AG04450 (cell line): ENCODE measurements around the gene CDK4. TPM values are rescaled to one million over a fixed set of nuclear protein-coding genes. Genes with fewer than 3 reads are reported as not detected.
"Not testable (repeated sequence)": the region's sequence is repeated elsewhere in the genome, so short reads cannot be mapped to it uniquely, and the experiment has no call there.

Experiments used
- CTCF ChIA-PET: fragments of 300-600, 350-600 bp; formaldehyde crosslinking; extraction: SDS; loops from one replicate; lab custom pipeline; 2022; ENCODE audit warnings: antibody characterized with exemption, inconsistent platforms; lab: Charles Lee
- POLR2A ChIA-PET: fragments of 350-600 bp; formaldehyde crosslinking; extraction: SDS; loops from one replicate; lab custom pipeline; 2021; ENCODE audit warnings: antibody characterized with exemption, inconsistent platforms; lab: Yijun Ruan, JAX
- DNase-seq: peaks from one replicate; pipeline ENCODE4 v3.0.0-alpha.2; 2011; ENCODE audit warnings: low read depth, low spot score
- H3K27ac ChIP-seq: one replicate; pipeline ENCODE4 v1.5.1; 2012; ENCODE audit warnings: low read depth, low read length, control low read depth
- H3K27me3 ChIP-seq: one replicate; pipeline ENCODE4 v1.6.0; 2012; ENCODE audit warnings: low read length; ENCODE audit not compliant: control insufficient read depth, insufficient read depth
- H3K4me3 ChIP-seq: 2 replicates; pipeline ENCODE4 v1.5.1; 2011; ENCODE audit warnings: mild to moderate bottlenecking, low read depth, low read length, control low read depth
- H3K9me3 ChIP-seq: 2 replicates; pipeline ENCODE4 v1.5.1; 2012; ENCODE audit warnings: low read length; ENCODE audit not compliant: control insufficient read depth, insufficient read depth
- CTCF ChIP-seq: IDR thresholded peaks from 2 replicates; pipeline ENCODE4 v1.5.1; 2011; ENCODE audit warnings: low read depth, low read length, control low read depth, inconsistent platforms
- polyA plus RNA-seq: library from polyadenylated mRNA; depleted of rRNA; stranded (reverse); fragments of >200 nt; gene quantifications from 2 replicates; pipeline ENCODE4 v1.2.3, GENCODE V29; 2011

CDK4 gene
- polyA plus RNA-seq, 1 experiment = 251 TPM

DNA sequence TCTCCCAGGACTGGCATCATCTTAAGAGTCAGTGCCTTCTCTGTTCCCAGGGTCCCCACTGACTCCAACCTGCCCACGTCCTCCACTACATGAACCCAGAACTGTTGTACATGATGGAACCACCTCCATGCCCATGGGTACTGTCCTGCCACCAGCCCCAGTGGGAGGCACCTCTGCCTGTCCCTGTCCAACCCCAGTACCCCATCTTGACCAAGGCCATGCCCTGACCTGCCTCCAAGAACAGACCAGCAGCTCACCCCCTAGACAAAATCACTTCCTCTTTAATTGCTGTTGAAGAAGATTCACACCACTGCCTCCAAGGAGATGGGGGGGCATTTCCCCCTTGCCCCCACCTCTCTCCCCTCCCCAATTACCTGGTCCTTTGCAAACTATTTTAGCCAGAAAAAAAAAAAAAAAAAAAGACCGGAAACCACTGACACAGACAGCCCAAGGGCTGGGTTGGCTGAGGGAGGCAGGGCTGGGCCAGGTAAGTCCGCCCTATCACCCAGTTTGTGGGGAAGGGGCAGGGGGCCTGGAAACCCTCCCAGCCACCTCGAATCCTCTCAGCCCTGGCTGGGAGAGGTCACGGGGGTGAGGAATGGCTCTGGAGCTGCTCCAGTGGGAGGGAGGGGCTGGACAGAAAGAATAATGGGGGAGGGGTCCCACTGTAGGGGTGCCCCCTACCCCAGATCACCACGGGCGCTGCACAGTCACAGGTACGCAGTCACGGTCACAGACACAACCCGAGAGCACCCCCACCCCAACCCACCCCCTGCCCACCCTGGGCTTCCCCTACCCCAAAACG lies 27.0 kb downstream of the CDK4 start:
- POLR2A ChIA-PET = interaction anchor here (0.6 to 1.7 kb wide), 3 partner anchors 11 to 20 kb away, joined by 3 to 10 read pairs (median 3); partner anchors contain the start of gene TSPAN31
- no peak for TF ChIP-seq CTCF
- Histone ChIP-seq H3K9me3 (peaks cover 5% of the 10 kb centered on the region; the same call in 1 of the 2 replicates), H3K27ac (no peak overlapping the region), H3K27me3 (peaks cover 3% of the 10 kb centered on the region), H3K4me3 (no peak overlapping the region)
- no peak for DNase-seq
- CTCF ChIA-PET = interaction anchor here (0.7 to 2.4 kb wide), 15 partner anchors 10 to 198 kb away, joined by 3 to 19 read pairs (median 4); partner anchors contain the start of genes ARHGEF25 and CDK4

DNA sequence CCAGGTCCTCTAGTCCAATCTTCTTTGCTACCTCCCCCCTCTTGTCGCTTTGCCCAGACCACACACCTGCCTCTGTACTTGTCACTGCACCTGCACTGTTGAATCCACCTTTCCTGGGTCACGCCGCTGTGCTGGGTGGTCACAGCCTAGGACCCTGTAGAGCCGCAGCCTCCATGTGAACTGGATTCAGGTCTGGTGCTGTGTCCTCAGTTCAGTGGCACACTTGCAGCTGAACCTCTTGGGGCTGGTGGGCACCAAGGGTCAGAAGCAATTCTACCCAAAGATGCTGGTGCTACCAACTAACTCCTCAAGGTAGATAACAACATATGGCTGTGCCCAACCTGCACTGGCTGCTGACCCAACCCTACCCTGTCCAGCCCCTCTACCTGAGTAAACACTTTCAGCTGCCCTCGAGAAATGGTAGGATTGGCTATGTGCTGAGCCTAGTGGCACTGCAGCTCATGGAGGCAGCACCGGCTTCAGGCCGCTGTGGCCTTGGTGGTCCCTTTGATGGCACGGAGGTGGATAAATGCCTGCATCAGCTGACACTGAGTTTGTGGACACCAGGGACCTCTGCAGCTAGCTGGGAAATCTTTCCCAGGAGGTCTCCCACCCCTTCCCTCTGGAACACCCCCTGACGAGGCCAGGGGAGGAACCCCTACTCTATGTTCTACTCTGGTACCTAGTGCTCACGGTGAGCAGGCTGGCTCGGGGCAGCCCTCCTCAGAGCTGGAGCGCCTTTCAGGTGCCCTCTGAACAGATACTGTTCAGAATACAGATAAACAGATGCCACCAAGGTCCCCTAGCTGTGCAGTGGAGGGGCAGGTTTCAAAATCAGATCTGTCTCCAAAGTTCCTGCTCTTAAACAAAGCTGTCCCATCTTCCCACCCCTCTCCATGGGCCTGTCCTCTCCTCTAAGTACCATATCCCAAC lies 27.8 kb downstream of the CDK4 start:
- CTCF ChIA-PET = interaction anchor here (0.7 to 2.4 kb wide), 2 partner anchors 11 to 18 kb away, joined by 3 to 19 read pairs; no protein-coding TSS in a partner anchor
- Histone ChIP-seq H3K9me3 (peaks cover 5% of the 10 kb centered on the region; the same call in 1 of the 2 replicates), H3K4me3 (no peak overlapping the region), H3K27me3 (peaks cover 3% of the 10 kb centered on the region), H3K27ac (no peak overlapping the region)
- POLR2A ChIA-PET = no interaction called here
- TF ChIP-seq CTCF = no peak
- no peak for DNase-seq

- no peak for DNase-seq
- no peak for TF ChIP-seq CTCF
- Histone ChIP-seq H3K9me3 (peaks cover 5% of the 10 kb centered on the region; the same call in 1 of the 2 replicates), H3K27ac (no peak overlapping the region), H3K27me3 (peaks cover 3% of the 10 kb centered on the region), H3K4me3 (no peak overlapping the region)
- POLR2A ChIA-PET = no interaction called here
- CTCF ChIA-PET = interaction anchor here (0.8 to 1.0 kb wide), 2 partner anchors 9 to 140 kb away, joined by 3 read pairs; no protein-coding TSS in a partner anchor
Measured at GRCh38 chr12:57723630-57723962, 28.5 kb downstream of the CDK4 start.

- TF ChIP-seq CTCF = no peak
- DNase-seq = no peak
- peaks cover 3% of the 10 kb centered on the region for H3K27me3 ChIP-seq
- H3K27ac ChIP-seq = no peak overlapping the region
- ChIA-PET CTCF (interaction anchor here (0.8 to 1.0 kb wide), 2 partner anchors 9 to 139 kb away, joined by 3 read pairs; no protein-coding TSS in a partner anchor), POLR2A (no interaction called here)
- peaks cover 5% of the 10 kb centered on the region; the same call in 1 of the 2 replicates for H3K9me3 ChIP-seq
- no peak overlapping the region for H3K4me3 ChIP-seq
Measured at GRCh38 chr12:57722716-57723629, 29.1 kb downstream of the CDK4 start.

DNA sequence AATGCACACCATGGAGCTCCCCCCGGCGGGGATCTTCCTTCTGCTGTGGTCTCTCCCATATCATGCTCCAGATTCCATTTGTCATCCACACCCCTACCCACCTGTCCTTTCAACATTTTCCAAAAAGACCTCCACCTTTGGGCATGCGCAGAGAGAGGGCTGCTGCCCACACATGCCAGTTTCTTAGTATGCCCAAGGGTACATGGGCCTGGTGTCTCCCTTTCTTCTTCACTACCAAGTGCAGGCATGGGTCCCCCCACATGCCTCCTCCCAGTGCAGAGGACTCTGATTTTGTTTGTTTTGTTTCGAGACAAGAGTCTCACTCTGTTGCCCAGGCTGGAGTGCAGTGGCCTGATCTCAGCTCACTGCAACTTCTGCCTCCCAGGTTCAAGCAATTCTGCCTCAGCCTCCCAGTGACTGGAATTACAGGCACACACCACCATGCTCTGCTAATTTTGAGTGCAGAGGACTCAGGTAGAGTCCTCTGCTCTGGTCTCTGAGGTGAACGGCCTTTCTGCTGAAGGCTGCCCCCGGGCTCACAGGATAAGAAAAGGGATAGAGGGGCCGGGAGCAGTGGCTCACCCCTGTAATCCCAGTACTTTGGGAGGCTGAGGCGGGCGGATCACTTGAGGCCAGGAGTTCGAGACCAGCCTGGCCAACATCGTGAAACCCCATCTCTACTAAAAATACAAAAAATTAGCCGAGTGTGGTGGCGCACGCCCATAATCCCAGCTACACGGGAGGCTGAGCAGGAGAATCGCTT lies 30.1 kb downstream of the CDK4 start:
- POLR2A ChIA-PET, H3K9me3 ChIP-seq, H3K4me3 ChIP-seq, DNase-seq, H3K27me3 ChIP-seq, H3K27ac ChIP-seq, CTCF ChIA-PET: not testable (repeated sequence)
